LoVo (cell line): ENCODE measurements around the gene NCKAP5.
"Not testable (repeated sequence)": the region's sequence is repeated elsewhere in the genome, so short reads cannot be mapped to it uniquely, and the experiment has no call there.

Experiments used
- DNase-seq: peaks from one replicate; pipeline ENCODE4 v3.0.0-alpha.2; 2016; ENCODE audit warnings: low spot score

The NCKAP5 gene

DNA sequence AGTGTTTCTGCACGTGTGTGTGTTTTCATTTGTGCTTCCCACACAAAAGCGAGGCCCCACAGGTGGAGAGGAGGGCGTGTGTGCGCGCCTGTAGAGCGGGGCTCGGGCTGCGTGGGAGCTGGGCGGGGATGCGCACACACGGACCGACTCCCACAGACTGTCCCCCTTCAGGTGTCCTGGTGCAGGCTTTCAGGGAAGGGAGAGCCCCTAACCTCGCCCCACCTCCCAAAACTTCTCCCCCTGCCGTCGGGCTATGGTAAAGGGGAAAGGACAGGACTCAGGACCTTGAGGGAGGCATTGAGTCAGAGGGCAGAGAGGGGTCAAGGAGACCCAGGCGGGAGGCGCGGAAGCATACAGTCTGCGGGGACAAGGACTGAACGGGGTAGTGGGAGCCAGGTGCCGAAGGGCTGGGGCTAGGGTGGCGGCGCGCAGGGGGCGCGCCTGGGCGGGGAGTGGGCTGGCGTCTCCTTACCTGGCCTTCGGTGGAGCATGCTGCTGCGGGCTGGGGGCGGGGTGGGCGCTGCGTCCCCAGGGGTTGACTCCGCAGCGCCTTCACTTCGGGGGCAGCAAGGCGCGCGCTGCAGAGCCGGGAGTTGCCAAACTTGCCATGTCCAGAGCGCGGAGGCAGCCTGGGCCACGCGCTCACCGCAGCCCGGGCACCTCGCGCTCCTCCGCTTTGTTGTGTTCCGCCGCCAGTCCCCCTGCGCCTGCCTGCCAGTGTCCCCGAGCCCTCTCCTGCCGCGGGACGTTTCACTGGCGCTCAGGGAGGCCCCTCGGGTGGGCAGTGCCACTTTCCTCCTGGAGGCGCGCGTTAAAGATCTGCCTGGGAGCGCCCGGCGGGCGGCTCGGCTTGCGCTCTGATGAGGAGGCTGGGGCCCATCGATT is 302.0 kb downstream of the NCKAP5 start:
- no peak for DNase-seq

DNA sequence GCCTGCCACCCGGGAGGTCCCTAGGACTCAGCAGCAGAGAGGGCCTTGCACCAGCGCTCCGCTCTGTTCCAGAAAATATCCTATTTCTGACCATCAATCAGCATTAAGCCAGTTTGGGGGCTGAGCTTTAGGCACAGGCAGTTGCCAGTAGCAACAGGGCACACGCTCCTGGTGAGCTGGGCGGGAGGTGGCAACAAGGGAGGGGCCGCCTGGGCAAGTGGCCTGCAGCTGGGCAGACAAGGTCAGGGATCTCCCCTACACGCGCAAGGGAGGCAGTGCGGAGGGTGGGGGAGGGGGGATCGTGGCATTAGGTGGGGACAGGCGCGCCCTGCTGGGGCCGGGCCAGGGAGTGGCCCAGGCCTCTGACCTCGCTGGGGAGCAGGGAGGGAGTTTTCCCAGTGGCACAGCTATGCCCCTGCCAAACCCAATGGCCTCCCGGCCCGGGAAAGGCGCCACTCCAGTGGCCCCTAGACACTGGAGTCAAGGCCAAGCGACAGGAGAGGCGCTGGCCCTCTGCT is 302.8 kb downstream of the NCKAP5 start:
- DNase-seq = no peak

DNA sequence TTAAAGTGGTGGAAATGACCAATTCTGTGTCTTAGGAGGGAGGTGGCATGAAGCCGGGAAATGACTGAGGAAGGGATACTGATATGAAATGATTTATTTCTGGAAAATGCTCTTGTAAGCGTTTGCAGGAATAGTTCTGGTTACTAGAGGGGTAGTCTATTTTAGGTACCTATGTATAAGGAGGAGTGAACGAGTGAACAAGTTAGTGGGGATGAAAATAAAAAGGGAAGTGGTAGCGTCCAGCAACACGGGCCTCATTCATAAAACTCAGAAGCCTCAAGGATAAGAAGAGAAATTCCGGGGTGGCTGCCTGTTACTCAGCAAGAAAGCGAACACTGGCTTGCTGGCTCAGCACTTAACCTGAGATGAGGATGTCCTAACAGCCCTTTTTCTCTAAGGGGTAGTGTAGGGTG is 303.3 kb downstream of the NCKAP5 start:
- DNase-seq = no peak

DNA sequence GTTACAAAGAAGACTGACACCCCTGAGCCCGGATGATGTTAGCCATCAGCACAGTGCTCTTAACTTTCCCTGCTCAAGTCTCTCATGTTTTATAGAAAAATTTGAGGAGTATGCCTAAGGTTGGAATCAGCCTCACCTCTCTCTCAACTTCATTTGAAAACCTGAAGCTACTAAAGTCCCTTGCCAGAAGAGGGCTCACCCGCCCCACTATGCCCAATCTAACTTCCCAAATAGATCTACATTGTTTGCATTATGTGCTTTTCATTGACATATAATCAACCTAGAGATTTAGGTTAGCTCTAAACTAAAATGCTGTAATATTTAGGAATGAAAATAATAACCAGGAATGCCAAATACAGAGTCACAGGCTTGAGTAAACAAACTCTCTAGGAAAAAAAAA is 305.4 kb downstream of the NCKAP5 start:
- no peak for DNase-seq

DNA sequence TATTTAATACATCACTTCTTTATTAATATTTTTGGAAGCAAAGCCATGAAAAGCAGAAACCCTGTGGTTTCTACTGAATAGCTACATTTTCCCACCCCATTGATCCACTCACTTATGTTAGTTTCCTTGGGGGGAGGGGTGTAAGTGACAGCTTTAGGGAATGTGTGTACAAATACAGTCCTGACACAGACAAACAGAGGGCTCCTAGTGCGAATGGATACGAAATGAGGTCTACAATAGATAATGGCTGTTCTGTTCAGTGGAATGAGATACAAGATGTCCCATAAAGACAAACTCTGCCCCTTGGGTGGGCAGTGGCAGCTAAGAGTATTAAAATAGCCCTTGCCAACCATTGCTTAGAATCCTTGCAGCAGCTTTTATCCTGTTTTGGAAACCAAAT is 312.9 kb downstream of the NCKAP5 start:
- no peak for DNase-seq

DNA sequence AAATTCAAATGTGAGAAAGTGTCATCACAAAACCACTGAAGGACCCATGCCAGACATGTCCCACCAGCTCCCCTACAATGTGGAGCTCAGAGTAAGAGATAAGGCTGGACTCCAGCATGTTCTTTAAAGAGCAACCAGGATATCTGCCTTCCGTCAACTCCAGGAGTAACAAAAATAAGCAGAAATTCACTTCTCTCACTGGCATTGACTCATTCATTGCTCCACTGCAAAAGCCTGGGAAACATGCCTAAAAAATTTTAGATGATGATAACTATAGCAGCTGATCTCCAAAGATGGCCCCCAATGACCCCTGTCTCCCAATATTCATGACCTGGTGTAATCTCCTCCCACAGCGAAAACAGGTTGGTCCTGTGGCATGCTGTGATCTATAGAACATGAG is 314.5 kb downstream of the NCKAP5 start:
- DNase-seq = no peak

DNA sequence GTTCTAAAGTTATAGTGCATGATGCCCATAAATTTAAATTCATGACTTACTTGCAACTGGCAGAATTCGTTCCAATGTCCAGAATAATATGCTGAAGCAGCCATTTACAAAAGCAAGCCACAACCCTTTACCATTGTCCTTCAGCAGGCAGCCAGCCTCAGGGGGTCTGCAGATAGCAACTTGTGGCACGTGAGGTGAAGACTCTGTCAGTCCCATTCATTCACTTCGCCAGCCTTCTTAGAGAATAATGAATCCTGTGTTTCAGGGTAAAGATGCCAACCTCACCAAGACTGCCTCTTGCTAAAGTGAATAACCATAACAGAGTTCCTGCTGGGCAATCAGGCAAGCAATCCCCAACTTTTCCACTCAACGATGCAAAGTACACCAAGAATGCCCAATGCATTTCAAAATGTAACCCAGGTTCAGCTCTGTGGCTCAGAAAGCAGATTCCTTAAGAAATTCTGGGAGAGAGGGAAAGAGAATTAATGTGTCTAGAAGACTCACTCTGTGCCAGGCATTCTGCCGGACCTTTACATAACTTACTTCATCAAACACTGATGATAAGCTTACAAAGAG is 315.4 kb downstream of the NCKAP5 start:
- DNase-seq = no peak

DNA sequence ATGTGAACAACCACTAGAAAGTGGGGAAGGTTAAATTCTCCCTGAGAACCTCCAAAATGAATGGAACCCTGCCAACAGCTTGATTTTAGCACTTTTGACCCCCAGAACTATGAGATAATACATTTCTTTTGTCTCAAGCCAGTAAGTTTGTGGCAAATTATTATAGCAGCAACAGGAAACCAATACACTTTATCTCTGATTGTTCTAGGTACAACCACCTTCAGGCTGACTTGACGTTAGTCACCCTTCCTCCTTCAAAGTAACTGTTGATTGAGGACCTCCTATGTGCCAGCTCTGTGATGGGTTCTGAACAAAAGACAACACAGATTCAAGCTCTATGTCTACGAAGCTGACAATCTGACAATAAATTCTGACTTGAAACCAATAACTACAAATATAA is 318.9 kb downstream of the NCKAP5 start:
- DNase-seq = no peak

DNA sequence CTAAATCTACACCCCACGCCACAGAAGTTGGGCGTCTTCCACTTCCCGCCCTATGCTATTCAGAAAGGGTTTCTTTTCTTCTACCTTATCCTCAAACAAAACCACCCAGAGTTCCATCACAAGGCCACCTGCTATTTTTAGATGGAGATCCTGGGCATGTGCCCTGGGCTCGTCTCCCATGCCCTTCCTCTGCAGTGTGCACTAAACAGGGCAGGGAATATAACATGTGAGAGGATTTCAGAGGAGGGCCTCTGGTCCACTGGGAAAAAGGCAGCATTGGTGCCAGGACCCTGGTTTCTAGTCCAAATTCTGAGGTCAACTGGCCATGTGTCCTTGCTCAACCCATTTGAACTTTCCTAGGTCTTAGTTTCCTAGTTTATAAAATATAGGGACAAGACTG is 320.0 kb downstream of the NCKAP5 start:
- no peak for DNase-seq

DNA sequence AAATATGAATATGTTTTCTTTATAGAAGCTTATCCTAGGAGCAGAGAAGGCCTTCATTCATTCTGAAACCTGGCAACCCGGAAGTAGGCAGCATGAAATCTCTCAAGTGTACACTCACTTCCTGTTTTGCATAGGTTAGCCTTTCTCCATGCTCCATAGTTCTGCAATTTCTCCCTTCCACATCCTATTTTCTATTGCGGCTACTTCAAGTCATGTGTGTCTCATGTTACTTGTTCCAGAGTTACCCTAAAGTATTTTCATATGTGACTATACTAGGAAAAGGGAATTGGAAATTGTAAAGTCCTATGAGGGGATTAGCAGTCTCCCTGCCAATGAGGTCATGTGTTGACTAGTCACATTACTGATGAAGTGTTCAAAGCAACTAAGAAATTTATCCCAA is 320.6 kb downstream of the NCKAP5 start:
- no peak for DNase-seq

DNA sequence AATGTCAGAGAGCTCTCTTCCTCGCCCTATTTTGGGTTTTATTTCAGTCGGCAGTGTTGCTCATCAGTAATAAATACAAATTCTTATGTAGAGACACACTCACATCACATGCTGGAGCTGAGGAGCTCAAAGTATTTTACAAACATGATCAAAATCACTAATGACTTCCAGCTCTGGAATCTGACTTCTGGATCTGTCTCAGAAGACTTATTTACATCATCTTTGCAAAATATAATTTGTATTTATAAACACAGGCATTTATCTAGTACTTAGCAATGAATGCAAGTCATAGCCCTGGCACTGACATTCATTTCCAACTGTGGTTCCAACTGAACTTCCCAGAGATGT is 327.1 kb downstream of the NCKAP5 start:
- no peak for DNase-seq

DNA sequence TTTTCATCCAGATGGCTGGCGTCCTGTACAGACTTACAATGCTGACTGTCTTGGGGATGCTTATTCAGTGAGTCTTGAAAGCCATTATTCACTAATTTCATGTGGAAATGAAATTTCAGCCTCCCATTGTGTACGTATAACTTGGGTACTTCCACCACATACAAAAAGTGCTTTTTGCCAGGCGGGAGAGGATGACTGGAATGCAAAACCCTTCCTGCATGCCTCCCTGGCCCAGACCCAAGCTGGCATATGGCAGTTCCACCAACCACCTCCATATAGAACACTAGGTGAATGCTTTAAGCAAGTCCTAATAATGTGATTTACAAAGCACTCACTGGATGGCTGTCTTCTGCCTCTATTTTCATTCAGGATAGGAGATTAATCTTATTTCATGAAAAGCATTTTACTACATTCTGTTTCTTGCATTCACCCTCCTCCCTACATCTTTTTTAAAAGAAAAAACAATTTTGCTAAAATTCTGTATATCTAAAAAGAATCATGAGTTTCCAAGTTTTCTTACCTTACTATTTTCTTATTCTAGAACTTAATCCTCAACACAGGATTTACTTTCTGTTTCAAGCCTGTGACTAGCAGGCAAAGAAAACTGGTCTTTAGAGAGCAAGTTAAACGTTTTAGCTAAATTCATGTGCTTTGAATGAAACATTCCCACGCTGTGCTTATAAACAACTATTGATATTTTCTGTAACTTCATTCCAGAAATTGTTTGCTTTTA is 327.6 kb downstream of the NCKAP5 start:
- no peak for DNase-seq

DNA sequence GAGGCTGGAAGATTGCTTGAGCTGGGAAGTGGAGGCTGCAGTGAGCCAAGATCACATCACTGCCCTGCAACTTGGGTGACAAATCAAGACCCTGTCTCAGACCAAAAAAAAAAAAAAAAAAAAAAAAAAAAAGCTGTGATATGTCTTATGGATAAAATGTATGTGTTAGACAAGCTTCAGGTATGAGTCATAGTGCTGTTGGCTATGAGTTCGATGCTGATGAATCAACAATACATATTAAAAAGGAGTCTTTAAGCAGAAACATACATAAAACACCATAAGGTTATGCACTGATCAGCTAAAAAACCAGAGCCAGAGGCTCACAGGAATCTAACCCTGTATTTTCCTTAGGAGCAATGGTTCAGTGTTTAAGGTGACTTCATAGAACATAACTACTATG is 332.3 kb downstream of the NCKAP5 start:
- DNase-seq = no peak

DNA sequence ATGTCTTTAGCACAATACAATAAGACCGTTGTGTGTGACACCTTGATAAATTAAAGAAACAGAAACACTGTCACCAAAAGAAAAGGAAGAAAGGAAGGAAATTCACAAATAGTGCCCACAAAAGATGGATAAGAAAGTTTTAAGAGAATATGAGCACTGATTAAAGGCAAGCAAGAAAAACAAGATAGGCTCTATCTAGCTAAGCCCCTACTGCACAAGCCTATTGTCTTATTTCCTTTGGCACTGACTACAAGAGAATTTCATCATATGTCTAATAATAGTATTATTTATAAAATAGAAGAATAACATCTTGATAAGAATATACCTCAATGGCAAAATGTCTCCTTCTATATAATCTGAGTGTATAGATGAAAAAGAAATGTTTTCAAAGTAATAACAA is 335.7 kb downstream of the NCKAP5 start:
- DNase-seq = no peak

DNA sequence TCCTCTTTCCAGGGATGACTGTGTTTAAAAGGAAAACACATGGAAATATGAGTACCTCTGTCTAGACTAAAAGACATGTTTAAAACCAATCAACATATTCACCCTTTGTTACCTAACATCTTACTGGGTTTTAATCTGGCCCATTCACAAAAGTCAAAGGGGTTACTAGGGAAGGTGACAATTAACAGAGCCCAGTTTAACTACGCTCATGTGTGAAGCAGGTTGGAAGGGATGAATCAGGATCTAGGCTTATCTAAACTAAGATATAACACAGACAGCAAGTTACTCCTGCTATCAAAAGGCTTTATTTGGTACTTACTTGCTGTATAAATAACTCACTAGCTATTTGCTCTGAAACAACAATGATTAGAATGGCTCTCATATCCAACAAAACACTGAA is 337.0 kb downstream of the NCKAP5 start:
- no peak for DNase-seq

DNA sequence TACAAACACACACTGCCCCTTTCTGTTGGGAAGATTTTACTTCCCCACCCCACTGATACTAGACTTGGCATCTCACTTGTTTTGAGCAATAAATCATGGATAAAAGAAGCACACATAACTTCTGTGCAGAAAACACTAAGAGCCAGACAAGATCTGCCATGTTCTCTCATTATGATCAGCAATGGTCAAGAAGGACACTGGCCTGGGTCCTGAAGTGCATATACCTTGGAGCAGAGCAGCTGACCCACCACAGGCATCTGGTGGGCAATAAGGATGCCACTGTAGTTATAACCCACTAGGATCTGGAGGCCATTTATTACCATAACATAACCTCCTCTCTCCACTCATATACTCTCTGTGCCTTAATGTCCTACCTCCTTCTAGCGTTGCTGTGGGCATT is 338.3 kb downstream of the NCKAP5 start:
- no peak for DNase-seq

DNA sequence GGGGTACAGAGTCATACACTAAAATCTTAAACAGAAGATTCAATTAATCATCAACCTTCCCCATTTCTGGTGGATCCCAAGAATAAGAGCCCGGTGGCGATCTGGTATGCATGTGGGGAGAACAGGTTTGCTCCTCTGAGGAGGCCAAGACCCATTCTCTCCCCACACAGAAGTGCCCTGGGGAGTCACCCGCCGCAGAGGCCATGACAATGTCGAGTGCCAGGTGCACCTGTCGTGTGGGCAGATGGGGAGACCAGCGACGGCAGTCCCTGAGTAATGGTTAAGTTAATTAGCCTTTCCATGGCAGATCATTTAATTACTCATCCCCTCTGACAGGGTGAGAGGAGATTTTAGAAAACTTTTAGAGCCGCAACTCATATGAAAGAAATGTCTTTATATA is 345.0 kb downstream of the NCKAP5 start:
- no peak for DNase-seq

DNA sequence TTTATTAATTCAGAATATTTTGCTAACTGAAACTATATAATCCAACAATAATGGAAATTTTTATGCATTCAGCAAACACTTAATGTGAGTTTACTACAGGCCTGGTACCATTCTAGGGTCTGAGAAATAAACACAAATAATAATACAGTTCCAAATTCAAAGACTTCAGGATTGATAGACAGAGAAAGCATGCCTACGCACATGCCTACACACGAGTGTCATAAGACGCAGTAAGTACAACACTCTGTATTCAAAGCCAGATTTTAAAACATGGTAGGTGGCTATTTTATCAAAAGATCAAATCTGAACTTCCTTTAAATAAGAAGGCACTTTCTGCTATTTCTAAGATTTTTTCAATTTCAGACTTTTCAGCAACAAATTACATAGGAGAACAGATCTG is 346.9 kb downstream of the NCKAP5 start:
- DNase-seq = no peak

DNA sequence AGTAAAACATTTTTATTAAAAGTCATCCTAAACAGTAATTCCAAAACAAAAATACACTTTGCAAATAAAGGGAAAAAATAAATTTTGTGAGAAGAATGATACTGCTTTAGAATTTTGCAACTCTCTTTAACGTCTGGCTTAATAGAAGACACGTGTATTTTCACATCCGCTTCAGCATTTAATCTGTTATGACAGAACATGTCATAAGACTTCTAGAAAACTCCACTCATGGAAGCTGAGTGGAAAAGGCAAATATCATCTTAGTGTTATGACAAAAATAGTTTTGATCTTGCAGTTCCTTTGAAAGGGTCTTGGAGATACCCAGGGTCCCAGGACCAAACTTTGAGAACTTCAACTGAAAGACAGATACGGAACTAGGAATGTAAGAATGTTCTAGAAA is 350.1 kb downstream of the NCKAP5 start:
- DNase-seq = no peak

DNA sequence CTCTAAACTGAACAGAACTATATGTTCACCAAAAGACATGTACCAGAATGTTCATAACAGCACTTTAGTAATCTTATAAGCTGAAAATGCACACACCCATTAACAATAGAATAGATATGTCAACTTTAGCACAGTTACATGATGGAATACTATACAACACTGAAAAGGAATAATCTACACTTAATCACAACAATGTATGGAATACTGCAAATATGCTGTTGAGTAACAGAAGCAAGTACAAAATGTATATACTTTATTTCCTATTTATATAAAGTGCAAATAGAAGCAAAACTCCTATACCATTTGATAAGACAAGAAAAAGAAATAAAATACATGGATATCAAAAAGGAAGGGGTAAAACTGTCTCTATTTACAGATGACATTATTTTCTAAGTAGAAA is 352.8 kb downstream of the NCKAP5 start:
- no peak for DNase-seq

DNA sequence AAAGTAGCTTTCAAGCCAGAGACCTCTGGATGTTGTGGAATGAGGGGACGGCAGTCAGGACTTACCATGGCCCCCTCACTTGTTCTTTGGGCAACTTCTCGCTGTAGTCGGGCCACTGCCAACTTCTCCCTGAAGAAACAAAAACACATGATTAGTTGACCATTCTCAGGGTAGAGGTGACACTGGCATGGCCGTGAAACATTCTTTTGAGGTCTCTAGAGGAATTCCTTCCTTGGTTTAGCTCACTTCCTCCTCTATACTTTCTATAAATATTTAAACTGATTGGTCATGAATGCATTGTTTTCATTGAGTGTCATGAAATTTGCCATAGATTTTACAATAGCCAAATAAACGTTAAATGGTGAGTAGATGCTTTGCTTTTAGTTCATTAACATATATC is 354.6 kb downstream of the NCKAP5 start:
- no peak for DNase-seq

DNA sequence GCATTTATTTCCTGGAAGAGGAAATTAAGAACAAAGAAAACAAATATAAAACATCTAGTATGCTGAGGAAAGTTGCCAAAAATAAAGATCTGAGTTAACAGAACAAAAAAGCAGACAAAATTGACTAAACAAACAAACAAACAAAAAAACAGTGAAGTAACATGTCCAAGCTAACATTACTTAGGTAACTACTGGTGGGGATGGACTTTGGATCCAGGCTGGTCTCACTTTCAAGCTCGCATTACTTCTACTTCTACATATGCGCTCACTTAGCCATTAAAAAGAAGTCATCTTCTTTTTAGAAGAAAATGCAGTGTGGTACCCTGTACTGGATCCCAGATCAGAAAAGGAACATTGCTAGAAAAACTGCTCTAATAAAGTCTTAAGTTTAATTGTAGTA is 358.9 kb downstream of the NCKAP5 start:
- no peak for DNase-seq

DNA sequence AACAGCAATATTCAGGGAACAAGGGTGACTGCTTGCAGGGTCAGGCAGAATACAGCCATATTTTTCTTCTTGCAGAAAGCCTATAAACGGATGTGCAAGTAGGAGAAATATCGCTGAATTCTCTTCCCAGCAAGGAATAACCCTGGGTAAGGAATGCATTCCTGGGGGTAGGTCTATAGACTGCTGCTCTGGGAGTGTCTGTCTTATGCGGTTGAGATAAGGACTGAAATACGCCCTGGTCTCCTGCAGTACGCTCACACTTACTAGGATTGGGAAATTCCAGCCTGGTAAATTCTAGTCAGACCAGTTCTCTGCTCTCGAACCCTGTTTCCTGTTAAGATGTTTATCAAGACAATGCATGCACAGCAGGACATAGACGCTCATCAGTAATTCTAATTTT is 361.6 kb downstream of the NCKAP5 start:
- DNase-seq = not testable (repeated sequence)
